Measurements from ENCODE around the gene TRRAP.
A peak's percentile ranks its signal among the peaks of the same experiment; 100 is the strongest.
"Not testable (repeated sequence)": the region's sequence is repeated elsewhere in the genome, so short reads cannot be mapped to it uniquely, and the experiment has no call there.

Gene TRRAP

GRCh38 chr7:99040104-99040958 is 162.0 kb downstream of the TRRAP start:
- Histone ChIP-seq H2BK5ac (ENCODE audit: low read depth, low read length, poor library complexity, severe bottlenecking) (no peak overlapping the region), H3K9me3 (ENCODE audit: control insufficient read depth, low read length) (no peaks in the 10 kb centered on the region), H2BK15ac (ENCODE audit: low read depth, poor library complexity, severe bottlenecking) (no peak overlapping the region), H4K8ac (ENCODE audit: low read length) (no peak overlapping the region), H3K4me3 (ENCODE audit: insufficient read depth in 1 of 2, low read depth in 1 of 2, low read length in 2 of 2) (no peak overlapping the region), H3K4me2 (ENCODE audit: low read length, poor library complexity, severe bottlenecking) (no peak overlapping the region), H3K27ac (ENCODE audit: low read length, poor library complexity, severe bottlenecking) (peak overlapping the region; percentile 55), H3K14ac (ENCODE audit: low read length in 2 of 2) (no peak overlapping the region), H3K18ac (ENCODE audit: low read depth in 1 of 2, low read length in 2 of 2) (no peak overlapping the region), H2BK120ac (ENCODE audit: low read depth, low read length) (no peak overlapping the region), H3K23ac (ENCODE audit: low read length in 2 of 2) (no peak overlapping the region), H3K9ac (ENCODE audit: low read length) (peak overlapping the region; percentile 62), H3K27me3 (ENCODE audit: control insufficient read depth in 1 of 2, insufficient read depth in 1 of 2, low read length in 2 of 2) (no peaks in the 10 kb centered on the region), H2AFZ (ENCODE audit: low read depth, low read length) (no peak overlapping the region), H3K4me1 (ENCODE audit: control insufficient read depth, insufficient read depth, low read depth, low read length) (peaks cover 24% of the 10 kb centered on the region), H2AK5ac (ENCODE audit: low read length, severe bottlenecking) (no peak overlapping the region), H3K4ac (ENCODE audit: low read depth in 1 of 2, low read length in 2 of 2) (no peak overlapping the region), H4K91ac (ENCODE audit: low read length) (no peak overlapping the region), H3K79me1 (replicated peaks; ENCODE audit: low read length, poor library complexity, severe bottlenecking) (peaks cover 35% of the 10 kb centered on the region), H3K36me3 (ENCODE audit: control insufficient read depth in 1 of 2, insufficient read depth in 2 of 2, low read depth in 1 of 2, low read length in 2 of 2) (peaks cover 72 to 88% of the 10 kb centered on the region in 2 experiments), H2BK12ac (ENCODE audit: low read length in 2 of 2) (peak overlapping the region in 1 of 2 experiments; percentile 11)
- DNase-seq = peak; percentile 88
- WGBS = 77% methylated on average over 31 of the region's 31 CpGs

- 88% methylated on average over 11 of the region's 11 CpGs for WGBS
- H3K4me2 ChIP-seq (ENCODE audit: low read length, poor library complexity, severe bottlenecking) = no peak overlapping the region
These were observed 163.2 kb downstream of the TRRAP start for GRCh38 chr7:99041526-99041925.

GRCh38 chr7:99042957-99043356 is 164.6 kb downstream of the TRRAP start:
- H3K23ac ChIP-seq (ENCODE audit: low read length in 2 of 2) = no peak overlapping the region
- H3K4ac ChIP-seq (ENCODE audit: low read depth in 1 of 2, low read length in 2 of 2) = no peak overlapping the region
- H2BK15ac ChIP-seq (ENCODE audit: low read depth, poor library complexity, severe bottlenecking) = no peak overlapping the region
- H3K79me1 ChIP-seq (replicated peaks; ENCODE audit: low read length, poor library complexity, severe bottlenecking) = peaks cover 40% of the 10 kb centered on the region
- no peak overlapping the region for H4K91ac ChIP-seq (ENCODE audit: low read length)
- no peaks in the 10 kb centered on the region for H3K9me3 ChIP-seq (ENCODE audit: control insufficient read depth, low read length)
- no peak overlapping the region for H3K18ac ChIP-seq (ENCODE audit: low read depth in 1 of 2, low read length in 2 of 2)
- peaks cover 4% of the 10 kb centered on the region for H3K4me1 ChIP-seq (ENCODE audit: control insufficient read depth, insufficient read depth, low read depth, low read length)
- DNase-seq = peak; percentile 40
- no peak overlapping the region for H3K9ac ChIP-seq (ENCODE audit: low read length)
- H3K27ac ChIP-seq (ENCODE audit: low read length, poor library complexity, severe bottlenecking) = no peak overlapping the region
- no peak overlapping the region for H2AFZ ChIP-seq (ENCODE audit: low read depth, low read length)
- H3K4me2 ChIP-seq (ENCODE audit: low read length, poor library complexity, severe bottlenecking) = no peak overlapping the region
- H2BK5ac ChIP-seq (ENCODE audit: low read depth, low read length, poor library complexity, severe bottlenecking) = no peak overlapping the region
- 28% methylated on average over 4 of the region's 5 CpGs for WGBS
- H2AK5ac ChIP-seq (ENCODE audit: low read length, severe bottlenecking) = no peak overlapping the region
- H4K8ac ChIP-seq (ENCODE audit: low read length) = no peak overlapping the region
- H3K14ac ChIP-seq (ENCODE audit: low read length in 2 of 2) = no peak overlapping the region
- no peaks in the 10 kb centered on the region for H3K27me3 ChIP-seq (ENCODE audit: control insufficient read depth in 1 of 2, insufficient read depth in 1 of 2, low read length in 2 of 2)
- no peak overlapping the region for H2BK120ac ChIP-seq (ENCODE audit: low read depth, low read length)
- H3K4me3 ChIP-seq (ENCODE audit: insufficient read depth in 1 of 2, low read depth in 1 of 2, low read length in 2 of 2) = no peak overlapping the region
- no peak overlapping the region for H2BK12ac ChIP-seq (ENCODE audit: low read length in 2 of 2)
- H3K36me3 ChIP-seq (ENCODE audit: control insufficient read depth in 1 of 2, insufficient read depth in 2 of 2, low read depth in 1 of 2, low read length in 2 of 2) = peaks cover 60 to 89% of the 10 kb centered on the region in 2 experiments

More at GRCh38 chr7:99041526-99041925, 163.2 kb downstream of the TRRAP start:
- Histone ChIP-seq H2BK12ac (ENCODE audit: low read length in 2 of 2) (no peak overlapping the region), H3K18ac (ENCODE audit: low read depth in 1 of 2, low read length in 2 of 2) (no peak overlapping the region), H3K27me3 (ENCODE audit: control insufficient read depth in 1 of 2, insufficient read depth in 1 of 2, low read length in 2 of 2) (no peaks in the 10 kb centered on the region), H2AK5ac (ENCODE audit: low read length, severe bottlenecking) (no peak overlapping the region), H3K4me3 (ENCODE audit: insufficient read depth in 1 of 2, low read depth in 1 of 2, low read length in 2 of 2) (no peak overlapping the region), H3K9me3 (ENCODE audit: control insufficient read depth, low read length) (no peaks in the 10 kb centered on the region), H3K4me1 (ENCODE audit: control insufficient read depth, insufficient read depth, low read depth, low read length) (peaks cover 16% of the 10 kb centered on the region), H4K8ac (ENCODE audit: low read length) (no peak overlapping the region), H3K9ac (ENCODE audit: low read length) (no peak overlapping the region), H3K79me1 (replicated peaks; ENCODE audit: low read length, poor library complexity, severe bottlenecking) (peaks cover 32% of the 10 kb centered on the region), H2AFZ (ENCODE audit: low read depth, low read length) (no peak overlapping the region), H3K4ac (ENCODE audit: low read depth in 1 of 2, low read length in 2 of 2) (no peak overlapping the region), H2BK5ac (ENCODE audit: low read depth, low read length, poor library complexity, severe bottlenecking) (no peak overlapping the region), H3K36me3 (ENCODE audit: control insufficient read depth in 1 of 2, insufficient read depth in 2 of 2, low read depth in 1 of 2, low read length in 2 of 2) (peaks cover 63 to 89% of the 10 kb centered on the region in 2 experiments), H3K27ac (ENCODE audit: low read length, poor library complexity, severe bottlenecking) (no peak overlapping the region), H2BK15ac (ENCODE audit: low read depth, poor library complexity, severe bottlenecking) (no peak overlapping the region), H2BK120ac (ENCODE audit: low read depth, low read length) (no peak overlapping the region), H3K23ac (ENCODE audit: low read length in 2 of 2) (no peak overlapping the region), H4K91ac (ENCODE audit: low read length) (no peak overlapping the region), H3K14ac (ENCODE audit: low read length in 2 of 2) (no peak overlapping the region)
- no peak for DNase-seq

- H4K8ac ChIP-seq (ENCODE audit: low read length); H3K4ac ChIP-seq (ENCODE audit: low read depth in 1 of 2, low read length in 2 of 2); H3K9me3 ChIP-seq (ENCODE audit: control insufficient read depth, low read length); H2BK120ac ChIP-seq (ENCODE audit: low read depth, low read length); H3K18ac ChIP-seq (ENCODE audit: low read depth in 1 of 2, low read length in 2 of 2); H3K4me2 ChIP-seq (ENCODE audit: low read length, poor library complexity, severe bottlenecking); H3K4me1 ChIP-seq (ENCODE audit: control insufficient read depth, insufficient read depth, low read depth, low read length); H2BK5ac ChIP-seq (ENCODE audit: low read depth, low read length, poor library complexity, severe bottlenecking); DNase-seq; H2AFZ ChIP-seq (ENCODE audit: low read depth, low read length); H3K27ac ChIP-seq (ENCODE audit: low read length, poor library complexity, severe bottlenecking); H4K91ac ChIP-seq (ENCODE audit: low read length); H2BK15ac ChIP-seq (ENCODE audit: low read depth, poor library complexity, severe bottlenecking); H2BK12ac ChIP-seq (ENCODE audit: low read length in 2 of 2); H3K14ac ChIP-seq (ENCODE audit: low read length in 2 of 2); H3K4me3 ChIP-seq (ENCODE audit: insufficient read depth in 1 of 2, low read depth in 1 of 2, low read length in 2 of 2); H2AK5ac ChIP-seq (ENCODE audit: low read length, severe bottlenecking); H3K27me3 ChIP-seq (ENCODE audit: control insufficient read depth in 1 of 2, insufficient read depth in 1 of 2, low read length in 2 of 2); H3K23ac ChIP-seq (ENCODE audit: low read length in 2 of 2); H3K9ac ChIP-seq (ENCODE audit: low read length): not testable (repeated sequence)
- WGBS = 91% methylated on average over 2 of the region's 3 CpGs
- peaks cover 57 to 88% of the 10 kb centered on the region in 2 experiments for H3K36me3 ChIP-seq (ENCODE audit: control insufficient read depth in 1 of 2, insufficient read depth in 2 of 2, low read depth in 1 of 2, low read length in 2 of 2)
- peaks cover 36% of the 10 kb centered on the region for H3K79me1 ChIP-seq (replicated peaks; ENCODE audit: low read length, poor library complexity, severe bottlenecking)
These were observed 166.5 kb downstream of the TRRAP start for GRCh38 chr7:99044858-99045257.
